ENCODE data around the gene CPA3. TPM values are rescaled to one million over a fixed set of nuclear protein-coding genes. Genes with fewer than 3 reads are reported as not detected.

Gene CPA3
- total RNA-seq, 2 donors from 2014 or later, result 2.9 TPM; not detected in 1

GRCh38 chr3:148945116-148945515, 80.0 kb downstream of the CPA3 start:
- Mint-ChIP-seq H3K27me3 (no peaks in the 10 kb centered on the region), H3K9me3 (no peaks in the 10 kb centered on the region), H3K4me3 (no peak overlapping the region), H3K4me1 (ENCODE audit: low read depth in 2 of 2) (peaks cover 0 to 8% of the 10 kb centered on the region in 2 donors), H3K27ac (no peak overlapping the region), H3K36me3 (no peaks in the 10 kb centered on the region)
- no peak for DNase-seq (ENCODE audit: low spot score)
- no peak for ATAC-seq

Other genes starting within 250 kb of the CPA3 start
- not detected for gene AGTR1, start 167.4 kb upstream of the CPA3 start, total RNA-seq
- not detected for gene CPB1, start 37.5 kb upstream of the CPA3 start, total RNA-seq
- gene GYG1, start 126.2 kb downstream of the CPA3 start, total RNA-seq, result 100 to 1,000 TPM in 1 of 2 donors, 10 to 100 TPM in 1; 83.5 to 112 TPM
- 10 to 100 TPM; 17.8 to 19.2 TPM for gene HLTF, start 221.2 kb downstream of the CPA3 start, total RNA-seq

Data from natural killer cell treated with Interleukin-12 subunit alpha and Interleukin-12 subunit beta and Interleukin-15 and Interleukin-18, amount 100 ng/mL, for 72 hours (primary cell).